Activated naive CD4-positive, alpha-beta T cell (primary cell): ENCODE data around the gene GPR87.

Experiments used
- DNase-seq, 4 experiments: peaks; one replicate each; lab custom pipeline; 2025; lab: John Stamatoyannopoulos, UW

Gene GPR87

DNA sequence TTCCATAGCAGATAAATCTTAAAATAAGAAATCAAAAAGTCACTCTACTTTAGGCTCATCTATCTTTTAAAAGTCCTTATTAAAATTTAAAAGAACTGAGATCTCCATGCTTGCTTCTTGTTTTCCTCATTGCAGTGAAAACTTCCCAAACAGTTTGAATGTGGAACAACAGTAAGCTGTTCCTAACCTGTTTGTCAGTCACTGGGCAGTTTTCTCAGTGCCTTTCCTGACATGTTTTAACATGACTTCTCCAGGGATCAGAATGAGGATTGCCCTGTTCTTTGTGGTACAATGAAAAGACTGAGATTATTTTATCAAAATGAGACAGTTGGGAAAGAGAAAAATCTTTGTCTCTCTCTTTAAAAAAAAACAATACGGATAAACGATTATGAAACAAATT lies 774 bp downstream of the GPR87 start:
- DNase-seq: no peak

DNA sequence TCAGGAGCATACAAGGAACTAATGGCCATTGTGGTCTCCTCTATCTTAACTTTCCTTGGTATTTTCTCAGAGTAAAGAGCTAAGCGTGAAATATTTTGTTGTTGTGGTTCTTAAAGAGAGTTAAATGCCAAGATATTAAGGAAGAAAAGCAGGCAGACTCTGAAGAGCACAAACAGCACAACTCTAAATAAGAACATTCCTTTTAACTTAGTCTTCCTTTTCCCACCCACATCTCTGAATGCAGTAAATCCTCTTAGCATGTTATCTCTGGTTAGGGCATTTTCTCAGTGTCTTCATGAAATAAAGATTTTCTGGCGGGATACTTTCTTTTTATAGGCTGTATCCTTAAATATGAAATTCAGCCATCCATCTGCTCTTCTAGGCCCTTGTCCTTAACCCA lies 1.5 kb downstream of the GPR87 start:
- DNase-seq: no peak

DNA sequence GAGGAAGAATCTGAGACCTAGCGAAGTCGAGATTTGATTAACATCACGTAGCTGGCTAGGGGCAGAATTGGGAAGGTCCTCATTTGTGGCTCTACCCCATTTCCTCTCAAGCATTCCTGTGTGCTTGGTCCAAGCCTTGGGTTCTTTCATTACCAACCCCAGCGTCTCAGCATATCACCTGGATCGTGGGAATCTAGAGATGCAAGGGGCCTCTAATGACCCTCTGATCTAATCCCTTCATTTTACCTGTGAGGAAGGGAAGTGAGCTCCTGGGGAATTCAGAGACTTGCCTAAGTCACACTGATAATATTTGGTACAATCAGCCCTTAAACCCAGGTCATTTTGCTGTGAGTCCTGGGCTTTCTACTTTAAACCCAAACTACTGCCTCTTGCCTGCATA lies 2.0 kb downstream of the GPR87 start:
- no peak for DNase-seq

DNA sequence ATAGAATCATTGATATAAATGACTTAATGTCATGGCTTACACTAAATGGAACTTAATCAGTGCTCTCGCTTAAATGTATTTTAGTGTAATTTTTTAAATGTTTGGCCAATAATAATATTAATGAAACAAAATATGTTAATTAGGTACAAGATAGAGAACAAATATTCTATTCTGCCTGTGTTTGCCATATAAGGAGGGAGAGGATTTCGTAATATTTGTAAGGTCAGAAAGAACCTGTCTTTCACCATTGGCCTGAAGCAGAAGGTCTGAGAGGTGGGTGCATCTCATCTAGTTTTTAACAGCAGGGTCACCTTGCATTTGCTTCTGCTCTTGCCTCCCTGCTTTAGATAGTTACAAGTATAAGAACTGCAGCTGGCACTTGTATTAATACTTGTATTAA lies 2.5 kb downstream of the GPR87 start:
- DNase-seq: no peak

DNA sequence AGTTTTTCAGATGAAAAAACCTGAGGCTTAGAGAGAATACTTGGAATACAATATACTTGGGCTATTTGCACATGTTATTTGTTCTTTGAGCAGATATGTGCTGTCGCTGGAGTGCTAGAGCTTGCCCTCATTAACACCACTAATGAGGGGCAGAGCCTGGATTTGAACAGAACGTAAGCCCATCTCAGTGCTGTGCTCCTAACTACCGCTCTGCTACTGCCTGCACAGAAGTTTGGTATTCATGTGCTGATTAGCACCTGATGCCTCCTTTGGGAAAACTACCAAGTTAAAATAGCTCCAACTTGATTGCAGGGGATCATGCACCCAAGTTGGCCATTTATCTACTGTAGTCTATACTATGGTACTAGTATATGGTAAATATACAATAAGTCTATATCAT lies 3.6 kb downstream of the GPR87 start:
- DNase-seq: no peak

DNA sequence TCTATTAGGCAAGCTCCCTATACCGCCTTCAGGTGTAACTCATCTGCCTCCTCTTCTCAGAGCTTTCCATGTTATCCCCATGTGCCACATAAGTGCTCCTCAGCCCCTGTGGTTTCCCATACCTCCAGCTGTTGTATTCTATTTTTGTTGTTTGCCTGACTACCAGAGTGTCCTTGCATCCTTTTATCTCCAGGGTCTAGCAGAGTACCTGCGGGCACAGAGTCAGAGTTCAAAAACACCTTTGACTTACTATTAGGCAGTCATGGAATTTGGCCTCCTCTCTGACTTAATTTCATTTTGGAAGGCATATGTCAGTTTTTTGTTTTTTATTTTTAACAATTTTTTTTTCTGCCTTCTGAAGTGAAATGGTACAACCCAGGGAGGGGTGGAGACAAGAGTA lies 7.1 kb downstream of the GPR87 start:
- DNase-seq: no peak

DNA sequence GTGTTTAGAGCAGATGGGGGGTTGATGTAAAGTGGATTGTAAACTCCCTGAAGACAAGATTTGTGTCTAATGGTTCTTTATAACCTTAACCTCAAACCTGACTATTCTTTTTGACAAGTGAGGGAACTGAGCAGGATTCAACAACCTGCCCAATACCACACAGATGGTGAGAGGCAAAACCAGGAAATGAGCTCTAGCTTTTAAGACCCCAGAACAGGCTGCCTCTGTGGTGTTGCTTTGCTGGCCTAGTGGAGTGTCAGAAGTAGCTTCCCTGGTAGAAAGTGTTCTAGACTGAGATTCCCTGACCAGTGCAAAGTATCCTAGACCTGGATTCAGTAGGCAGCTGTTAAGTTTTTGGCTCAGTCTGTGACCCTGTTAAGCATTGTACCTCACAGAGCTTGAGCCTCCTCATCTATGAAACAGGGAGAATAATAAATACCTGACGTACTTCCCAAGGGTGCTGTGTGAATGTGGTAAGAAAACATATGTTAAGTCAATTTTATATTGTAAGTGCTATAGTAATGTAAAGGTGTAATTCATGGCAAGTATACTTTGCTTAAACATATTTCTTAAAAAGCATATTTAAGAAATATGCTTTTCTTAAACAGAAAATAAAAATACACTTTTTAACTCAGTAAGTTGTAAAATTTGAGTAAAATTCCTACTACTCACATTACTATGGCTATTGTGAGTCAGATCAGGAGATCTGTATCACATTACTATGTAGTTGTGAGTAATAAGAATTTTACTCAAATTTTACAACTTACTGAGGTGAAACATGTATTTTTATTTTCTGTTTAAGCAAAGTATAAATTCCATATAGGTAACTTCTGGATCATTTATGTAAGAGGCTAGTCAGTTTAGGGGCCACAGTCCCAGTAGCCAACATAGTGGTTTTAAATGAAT lies 8.8 kb downstream of the GPR87 start:
- no peak for DNase-seq

DNA sequence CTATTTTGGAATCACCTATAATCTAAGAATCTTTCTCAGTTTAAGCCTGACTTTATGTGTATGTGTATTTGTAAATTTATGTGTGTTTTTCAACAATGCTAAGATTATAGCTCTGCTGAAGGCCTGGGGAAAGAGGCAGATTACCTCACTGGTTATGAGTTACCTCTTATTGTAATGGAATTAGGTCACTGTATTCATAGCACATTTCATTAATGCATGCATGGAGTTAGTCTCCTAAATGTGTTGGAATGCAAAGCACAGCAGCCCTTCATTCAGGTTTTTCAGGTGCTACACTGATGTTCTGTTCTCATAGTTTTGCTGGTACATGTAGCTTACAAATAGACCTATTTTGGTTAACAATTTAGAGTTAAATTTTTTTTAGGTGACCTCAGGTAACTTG lies 9.5 kb downstream of the GPR87 start:
- no peak for DNase-seq

DNA sequence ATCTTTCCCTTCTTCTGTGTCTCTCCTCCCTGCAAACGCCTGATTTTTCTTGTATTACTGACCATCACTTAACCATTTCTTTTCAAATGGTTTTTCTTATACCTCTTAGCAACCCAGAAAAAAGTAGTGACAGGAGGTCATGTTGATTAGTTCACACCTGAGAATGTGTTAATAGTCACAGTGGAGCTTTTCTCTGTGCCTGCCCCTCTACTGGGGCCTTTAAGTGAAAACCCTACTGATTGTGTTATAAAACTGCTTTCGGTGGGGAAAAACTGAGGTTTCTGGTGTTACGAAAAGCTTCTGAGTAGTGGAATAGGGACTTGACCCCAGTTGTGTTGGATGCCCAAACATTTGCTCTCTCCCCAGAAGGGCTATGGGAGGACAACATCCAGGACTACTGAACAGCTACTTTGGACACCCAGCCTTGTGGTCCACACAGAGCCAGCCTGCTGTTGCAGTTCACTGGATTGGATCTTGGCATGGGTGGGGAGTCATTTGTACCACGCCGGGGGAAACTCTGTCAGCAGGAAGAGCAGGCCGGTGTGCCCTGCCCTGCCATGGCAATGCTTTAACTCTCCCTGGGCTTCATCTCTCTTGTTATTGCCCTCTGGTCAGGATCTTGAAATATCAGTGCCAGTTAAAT lies 10.3 kb downstream of the GPR87 start:
- no peak for DNase-seq

DNA sequence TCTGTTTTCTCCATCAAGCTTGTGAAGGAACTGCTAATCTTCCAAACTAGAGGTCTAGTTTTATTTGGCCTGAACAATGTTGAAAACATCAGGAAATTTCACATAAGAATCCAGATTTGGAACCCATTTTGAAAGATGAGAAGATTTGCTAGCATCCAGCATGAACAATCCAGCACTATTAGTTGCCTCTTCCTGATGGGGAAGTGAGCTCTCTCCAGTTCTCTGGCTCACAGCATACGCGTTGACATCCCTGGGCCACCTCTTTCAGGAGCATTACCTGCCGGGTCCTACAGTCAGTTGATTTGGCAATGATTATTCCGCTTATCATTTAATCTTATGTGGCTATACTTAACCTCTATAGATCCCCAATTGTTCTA lies 10.9 kb downstream of the GPR87 start:
- no peak for DNase-seq

DNA sequence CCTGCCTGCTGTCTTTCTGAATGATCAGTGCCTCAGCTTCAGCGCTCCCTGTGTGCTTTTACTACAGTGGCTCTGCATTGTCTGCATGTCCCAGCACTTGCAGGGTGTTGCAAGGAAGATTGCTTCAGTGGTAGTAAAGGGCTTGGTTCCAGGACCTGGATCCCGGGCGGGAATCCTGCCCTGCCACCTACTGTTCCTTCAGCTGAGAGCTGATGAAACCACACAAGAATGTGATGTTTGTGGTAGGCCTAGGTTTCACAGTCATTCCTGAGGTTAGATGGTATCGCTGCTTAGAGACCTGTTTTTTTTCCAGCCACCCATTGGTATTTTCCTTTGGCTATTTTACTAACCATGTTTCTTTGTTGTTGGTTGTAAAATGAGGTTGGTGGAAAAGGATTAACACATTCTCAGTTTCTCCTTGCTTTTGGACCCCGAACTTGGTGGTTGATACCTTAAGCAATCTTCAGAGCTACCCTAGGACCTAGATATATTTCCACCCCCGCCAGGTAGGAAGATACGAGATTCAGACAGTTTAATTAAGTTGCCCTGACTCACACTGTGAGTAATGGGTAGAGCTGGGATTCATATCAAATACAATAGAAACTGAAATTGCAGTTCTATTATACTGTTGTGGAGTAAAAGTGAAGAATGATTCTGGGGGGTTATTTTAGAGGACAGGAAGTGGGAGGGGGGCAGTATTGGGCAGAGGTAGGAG lies 11.4 kb downstream of the GPR87 start:
- DNase-seq: no peak

DNA sequence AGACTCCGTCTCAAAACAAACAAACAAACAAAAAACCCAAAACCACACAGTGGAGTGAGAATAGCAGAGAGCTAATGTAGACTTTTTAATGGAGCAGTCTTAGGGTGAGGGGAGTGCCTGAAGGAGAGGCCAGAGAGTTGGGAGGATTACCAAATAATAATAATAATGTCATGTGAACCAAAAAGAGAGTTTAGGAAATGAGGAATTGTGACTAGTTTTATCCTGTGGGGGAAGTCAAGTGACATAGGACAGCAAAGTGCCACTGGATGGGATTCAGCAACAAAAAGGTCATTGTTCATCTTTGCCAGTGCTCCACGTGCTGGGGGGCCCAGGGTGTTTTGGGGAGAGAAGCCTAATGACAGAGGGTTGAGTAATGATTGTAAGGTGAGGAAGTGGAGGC lies 12.9 kb downstream of the GPR87 start:
- DNase-seq: no peak

DNA sequence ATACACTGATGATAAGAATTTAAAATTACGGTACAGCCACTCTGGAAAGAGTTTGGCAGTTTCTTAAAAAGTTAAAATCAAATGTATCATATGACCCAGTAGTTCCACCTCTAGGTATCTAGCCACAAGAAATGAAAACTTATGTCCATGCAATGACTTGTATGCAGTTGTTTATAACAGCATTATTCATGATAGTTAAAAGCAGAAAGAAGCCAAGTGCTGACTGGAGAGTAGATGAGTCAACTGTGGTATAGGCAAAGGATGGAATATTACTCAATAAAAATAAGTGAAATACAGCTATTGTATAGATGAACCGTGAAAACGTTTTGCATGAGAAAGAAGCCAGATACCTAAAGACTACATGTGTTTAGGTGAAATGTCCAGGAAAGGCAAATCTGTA lies 14.8 kb downstream of the GPR87 start:
- DNase-seq: no peak

DNA sequence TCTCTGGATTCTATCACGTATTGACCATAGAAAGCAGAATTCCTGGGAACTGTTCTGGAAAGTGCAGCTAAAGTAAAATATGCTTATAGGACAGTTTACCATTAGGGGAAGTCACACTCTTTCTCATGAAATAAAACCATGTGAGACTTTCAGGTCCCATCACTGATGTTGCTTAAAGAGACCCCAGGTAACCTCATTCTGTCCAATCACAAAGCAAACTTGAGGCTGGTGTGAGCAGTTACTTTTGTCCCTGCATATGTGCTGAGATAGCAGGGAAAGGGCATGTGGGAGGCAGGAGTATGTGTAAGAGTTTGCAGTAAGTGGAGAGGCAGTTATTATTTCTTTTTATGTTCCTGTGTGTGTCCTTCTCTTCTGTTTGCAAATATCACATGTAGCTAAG lies 16.1 kb downstream of the GPR87 start:
- DNase-seq: no peak

DNA sequence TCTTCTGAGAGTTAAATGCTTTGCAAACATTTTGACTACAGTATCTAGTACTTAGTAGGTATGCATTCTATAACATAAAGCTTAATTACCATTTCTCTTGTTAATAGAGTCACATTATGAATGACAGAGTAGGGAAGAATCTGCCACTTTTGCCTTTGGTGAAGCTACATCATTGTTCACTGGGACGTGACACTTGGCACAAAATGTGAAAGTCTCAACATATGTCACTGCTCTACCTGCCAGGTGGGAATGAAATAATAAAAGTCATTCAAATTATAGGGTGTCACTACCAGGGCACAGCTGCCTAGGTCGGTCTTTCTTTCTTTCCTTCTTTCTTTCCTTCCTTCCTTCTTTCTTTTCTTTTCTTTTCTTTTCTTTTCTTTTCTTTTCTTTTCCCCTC lies 17.6 kb downstream of the GPR87 start:
- DNase-seq: no peak

DNA sequence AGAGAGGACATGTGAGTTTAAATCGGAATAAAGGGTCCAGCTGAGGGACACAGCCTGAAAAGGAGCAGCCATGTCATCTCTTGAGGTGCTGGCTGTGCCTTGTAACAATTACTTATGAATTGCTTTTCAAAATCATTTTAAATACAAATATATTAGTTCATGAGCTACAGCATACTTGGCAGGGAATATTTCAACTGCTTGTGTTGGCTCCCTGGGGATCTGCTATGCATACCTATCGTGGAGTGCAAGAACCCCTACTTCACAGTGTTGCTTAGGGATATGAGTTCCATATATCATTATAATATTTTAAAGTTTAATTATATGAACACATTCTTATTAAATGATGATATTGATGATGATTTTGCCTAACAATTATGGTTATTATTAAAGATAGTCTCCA lies 19.2 kb downstream of the GPR87 start:
- DNase-seq: no peak

DNA sequence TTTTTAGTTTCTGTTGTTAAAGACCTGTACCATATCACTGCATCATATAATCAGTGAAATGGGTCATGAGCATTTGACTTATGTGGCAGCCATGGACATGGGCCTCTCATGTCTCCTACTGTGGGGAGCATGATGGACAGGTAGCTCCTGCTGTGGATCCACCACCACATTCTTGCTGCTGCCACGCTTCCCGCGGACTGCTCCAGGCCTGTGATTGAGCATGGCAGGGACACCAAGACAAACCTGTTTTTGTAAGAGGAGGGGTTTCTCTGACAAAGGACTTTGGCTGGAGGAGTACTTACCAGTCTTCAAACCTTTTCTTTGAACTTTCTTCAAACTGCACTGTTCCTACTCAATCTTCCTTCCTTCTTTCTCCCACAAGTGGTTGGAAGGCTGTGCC lies 20.4 kb downstream of the GPR87 start:
- no peak for DNase-seq

DNA sequence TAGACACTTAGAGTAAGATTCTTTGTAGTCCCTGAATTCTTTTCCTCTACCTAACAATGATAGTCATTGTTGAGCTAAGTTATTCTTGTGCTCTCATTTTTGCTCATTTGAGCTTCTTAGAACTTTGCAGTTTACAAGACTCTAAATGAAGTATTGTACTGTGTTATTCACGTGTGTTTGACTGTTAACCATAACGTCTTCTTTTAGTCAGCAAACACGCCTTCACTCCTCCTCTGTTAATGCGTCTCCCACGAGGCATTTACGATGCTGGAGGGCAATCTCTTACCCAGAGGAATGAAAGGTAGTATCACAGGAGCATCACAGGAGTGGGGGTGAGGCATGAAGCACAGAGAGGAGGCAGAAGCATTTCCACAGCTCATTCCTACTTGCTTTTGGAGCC lies 23.5 kb downstream of the GPR87 start:
- no peak for DNase-seq

DNA sequence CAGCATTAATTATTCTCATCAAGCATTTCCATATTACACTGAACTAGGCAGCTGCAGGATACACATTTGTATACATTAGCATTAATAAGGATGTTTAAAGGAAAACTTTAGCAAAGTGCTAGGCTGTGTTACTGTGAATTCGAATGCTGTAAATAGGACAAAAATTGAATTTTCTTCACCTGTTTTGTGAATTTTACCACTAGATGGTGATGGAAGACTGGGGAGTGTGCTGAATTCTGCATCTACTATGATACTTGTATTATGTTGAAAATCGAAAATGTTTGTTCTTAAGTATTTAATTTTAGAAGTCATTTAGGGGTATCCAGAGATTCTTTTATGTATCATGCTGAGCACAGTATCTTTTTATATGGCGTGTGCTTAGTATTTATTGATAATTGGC lies 25.9 kb downstream of the GPR87 start:
- no peak for DNase-seq

DNA sequence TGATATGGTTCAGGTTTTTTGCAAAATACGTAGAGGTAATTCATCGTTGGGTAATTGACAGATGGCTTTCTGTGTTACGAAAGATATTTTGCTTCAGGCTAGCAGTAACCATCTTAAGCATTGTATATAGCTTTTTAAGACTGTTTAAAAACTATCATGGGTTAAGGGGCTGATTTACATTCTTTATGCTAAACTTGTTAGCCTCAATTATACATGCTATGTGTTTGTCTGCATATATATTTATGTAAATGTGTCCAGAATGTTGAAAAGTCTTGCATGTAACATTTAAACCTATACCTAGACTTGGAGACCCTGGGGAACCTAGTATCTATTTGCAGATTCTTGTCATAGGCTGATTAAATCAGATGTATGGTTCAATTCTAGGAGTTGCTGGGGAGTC lies 27.2 kb downstream of the GPR87 start:
- DNase-seq: no peak

DNA sequence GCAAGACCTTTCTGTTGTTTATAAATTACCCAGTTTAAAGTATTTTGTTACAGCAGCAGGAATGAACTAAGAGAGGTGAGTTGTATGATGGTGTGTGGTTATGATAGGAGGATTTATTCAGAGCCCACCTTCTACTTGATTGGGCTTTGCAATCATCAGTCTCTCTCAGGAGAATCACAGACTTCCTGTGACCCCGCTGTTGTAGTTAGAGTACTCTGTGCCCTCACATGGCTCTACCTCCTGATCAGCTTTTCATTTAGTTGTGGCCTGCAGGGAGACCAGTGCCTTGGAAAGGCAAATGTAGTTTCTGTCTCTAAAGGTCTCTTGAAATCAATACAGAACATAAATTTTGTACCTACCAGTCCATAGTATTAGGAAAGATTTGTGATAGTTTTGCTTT lies 30.7 kb downstream of the GPR87 start:
- DNase-seq: no peak

DNA sequence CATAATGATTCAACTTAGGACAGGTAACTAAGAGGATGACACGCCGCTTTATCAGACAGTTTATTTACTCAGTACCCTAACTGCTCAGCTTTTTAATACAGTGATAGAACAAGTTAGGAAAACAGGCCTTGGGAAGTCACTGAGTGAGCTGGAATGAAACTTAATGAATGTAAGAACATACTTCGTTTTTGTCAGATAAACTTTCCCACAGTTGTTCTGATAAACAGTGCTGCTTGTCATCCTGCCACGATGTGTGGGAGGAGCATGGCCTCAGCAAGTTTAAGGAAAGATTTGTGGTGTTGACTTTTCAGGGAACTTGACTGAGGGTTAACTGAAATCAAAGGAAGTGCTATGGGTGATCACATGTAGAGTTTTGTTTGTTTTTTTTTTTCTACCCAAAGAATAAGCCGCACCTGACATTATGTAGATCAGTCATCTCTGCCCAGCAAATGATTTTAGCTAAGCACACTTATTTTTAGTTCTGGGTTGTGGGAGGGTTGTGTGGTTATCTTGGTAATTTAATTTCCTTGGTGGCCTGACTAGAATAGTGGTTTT lies 32.6 kb downstream of the GPR87 start:
- DNase-seq: no peak

DNA sequence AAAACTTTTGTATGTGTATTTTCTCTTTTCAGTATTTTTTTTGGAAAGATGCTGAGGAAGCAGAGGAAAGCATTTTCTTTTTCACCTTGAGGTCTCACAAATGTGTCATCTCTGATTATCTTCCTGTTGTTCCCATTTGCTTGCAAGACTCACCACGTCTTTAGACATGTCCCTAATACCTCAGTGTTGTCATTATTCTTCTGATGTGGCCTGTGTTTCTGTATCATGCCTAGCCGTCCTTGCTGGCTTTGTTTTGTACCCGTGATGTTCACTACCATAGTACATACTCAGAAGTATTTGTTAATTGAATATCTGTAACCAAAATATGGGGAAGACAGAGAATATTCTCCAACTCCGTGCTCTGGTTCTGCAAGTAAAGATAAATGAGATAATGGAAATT lies 33.2 kb downstream of the GPR87 start:
- no peak for DNase-seq
